Progenitor cell of endocrine pancreas (in vitro differentiated cells): ENCODE results near the gene TMEM129. TPM values are rescaled to one million over a fixed set of nuclear protein-coding genes. Genes with fewer than 3 reads are reported as not detected.

Experiments
- DNase-seq: peaks from one replicate; pipeline ENCODE4 v3.0.0; 2021; ENCODE audit warnings: low spot score; ENCODE audit not compliant: unreplicated experiment
- H3K27ac Mint-ChIP-seq: 2 replicates; pipeline ENCODE4 v1.8.0; 2021; ENCODE audit warnings: mild to moderate bottlenecking, moderate library complexity, mixed read lengths
- H3K27me3 Mint-ChIP-seq: 2 replicates; pipeline ENCODE4 v1.8.0; 2021; ENCODE audit warnings: mixed read lengths
- H3K36me3 Mint-ChIP-seq: 2 replicates; pipeline ENCODE4 v1.8.0; 2022; ENCODE audit warnings: mixed read lengths; ENCODE audit not compliant: insufficient read depth
- H3K4me1 Mint-ChIP-seq: 2 replicates; pipeline ENCODE4 v1.8.0; 2021; ENCODE audit warnings: low read depth, mixed read lengths
- H3K4me3 Mint-ChIP-seq: 2 replicates; pipeline ENCODE4 v1.8.0; 2021; ENCODE audit warnings: low read depth, mild to moderate bottlenecking, moderate library complexity, mixed read lengths
- H3K9me3 Mint-ChIP-seq: 2 replicates; pipeline ENCODE4 v1.8.0; 2021; ENCODE audit warnings: low read depth, mixed read lengths
- CTCF ChIP-seq: fragments of 200-600 bp; sonication (generic); IDR thresholded peaks from one replicate; pipeline ENCODE4 v1.5.0; 2021; ENCODE audit warnings: antibody characterized with exemption, mild to moderate bottlenecking; ENCODE audit not compliant: unreplicated experiment
- total RNA-seq: library from RNA; stranded (reverse); gene quantifications from 2 replicates; pipeline ENCODE4 v1.2.1, GENCODE V29; 2021

Gene TMEM129
- total RNA-seq, 1 donor from 2014 or later: 30.0 TPM

- no peaks in the 10 kb centered on the region for H3K9me3 Mint-ChIP-seq
- no peaks in the 10 kb centered on the region for H3K36me3 Mint-ChIP-seq
- no peaks in the 10 kb centered on the region for H3K27me3 Mint-ChIP-seq
- no peak for DNase-seq
- TF ChIP-seq CTCF: no peak
- H3K4me3 Mint-ChIP-seq: peak overlapping the region; percentile 86
- H3K27ac Mint-ChIP-seq: peak overlapping the region; percentile 52
- peaks cover 22% of the 10 kb centered on the region for H3K4me1 Mint-ChIP-seq
Observed at GRCh38 chr4:1718095-1718850, 2.9 kb downstream of the TMEM129 start.

- Mint-ChIP-seq H3K4me3 (no peak overlapping the region), H3K9me3 (no peaks in the 10 kb centered on the region), H3K27me3 (no peaks in the 10 kb centered on the region), H3K36me3 (no peaks in the 10 kb centered on the region), H3K27ac (no peak overlapping the region), H3K4me1 (peaks cover 19% of the 10 kb centered on the region)
- TF ChIP-seq CTCF: no peak
- DNase-seq: no peak
Observed at GRCh38 chr4:1717129-1718094, 3.7 kb downstream of the TMEM129 start.

GRCh38 chr4:1716065-1716945 lies 4.8 kb downstream of the TMEM129 start:
- Mint-ChIP-seq H3K9me3 (no peaks in the 10 kb centered on the region), H3K27ac (no peak overlapping the region), H3K36me3 (peaks cover under 1% of the 10 kb centered on the region), H3K4me3 (no peak overlapping the region), H3K27me3 (no peaks in the 10 kb centered on the region), H3K4me1 (peaks cover 15% of the 10 kb centered on the region)
- no peak for TF ChIP-seq CTCF
- DNase-seq: no peak

- no peaks in the 10 kb centered on the region for H3K27me3 Mint-ChIP-seq
- peaks cover 24% of the 10 kb centered on the region for H3K4me1 Mint-ChIP-seq
- H3K27ac Mint-ChIP-seq: no peak overlapping the region
- no peak overlapping the region for H3K4me3 Mint-ChIP-seq
- no peak for DNase-seq
- TF ChIP-seq CTCF: no peak
- H3K9me3 Mint-ChIP-seq: no peaks in the 10 kb centered on the region
- H3K36me3 Mint-ChIP-seq: peaks cover 5% of the 10 kb centered on the region
Observed at GRCh38 chr4:1715002-1715758, 5.9 kb downstream of the TMEM129 start.
